Activated CD4-positive, alpha-beta memory T cell treated with anti-CD3 and anti-CD28 coated beads for 36 hours (primary cell): ENCODE data around the gene RASGEF1C. TPM values are rescaled to one million over a fixed set of nuclear protein-coding genes. Genes with fewer than 3 reads are reported as not detected.

Experiments used
- CTCF ChIA-PET: fragments of 350-600 bp; sonication (Branson Sonifier 250); formaldehyde crosslinking; loops from one replicate; lab custom pipeline; 2021; ENCODE audit warnings: antibody characterized with exemption, inconsistent platforms; lab: Charles Lee
- POLR2A ChIA-PET: fragments of 350-600 bp; sonication (Branson Sonifier 250); formaldehyde crosslinking; loops from one replicate; lab custom pipeline; 2021; ENCODE audit warnings: antibody characterized with exemption; lab: Charles Lee
- DNase-seq: peaks from one replicate; pipeline ENCODE4 v3.0.0-alpha.2; 2020
- H3K27ac Mint-ChIP-seq: one replicate; pipeline ENCODE4 v1.8.0; 2021; ENCODE audit warnings: mixed read lengths
- H3K27me3 Mint-ChIP-seq: one replicate; pipeline ENCODE4 v1.8.0; 2021; ENCODE audit warnings: mixed read lengths
- H3K36me3 Mint-ChIP-seq: one replicate; pipeline ENCODE4 v1.8.0; 2021; ENCODE audit warnings: mixed read lengths
- H3K4me1 Mint-ChIP-seq: one replicate; pipeline ENCODE4 v1.8.0; 2021; ENCODE audit warnings: low read depth, mixed read lengths
- H3K4me3 Mint-ChIP-seq: one replicate; pipeline ENCODE4 v1.8.0; 2021; ENCODE audit warnings: mild to moderate bottlenecking, mixed read lengths
- H3K9me3 Mint-ChIP-seq: one replicate; pipeline ENCODE4 v1.8.0; 2021; ENCODE audit warnings: mixed read lengths
- intact Hi-C: fragments of 100-400 bp; cut with micrococcal nuclease; formaldehyde crosslinking; loops from one replicate; pipeline ENCODE4 v1.15.1; 2023
- total RNA-seq, 2 experiments: library from RNA; stranded (reverse); gene quantifications; one replicate each; pipeline ENCODE4 v1.2.3, GENCODE V29; 2021

RASGEF1C gene
- total RNA-seq, 2 experiments from 2014 or later, result not detected

DNA sequence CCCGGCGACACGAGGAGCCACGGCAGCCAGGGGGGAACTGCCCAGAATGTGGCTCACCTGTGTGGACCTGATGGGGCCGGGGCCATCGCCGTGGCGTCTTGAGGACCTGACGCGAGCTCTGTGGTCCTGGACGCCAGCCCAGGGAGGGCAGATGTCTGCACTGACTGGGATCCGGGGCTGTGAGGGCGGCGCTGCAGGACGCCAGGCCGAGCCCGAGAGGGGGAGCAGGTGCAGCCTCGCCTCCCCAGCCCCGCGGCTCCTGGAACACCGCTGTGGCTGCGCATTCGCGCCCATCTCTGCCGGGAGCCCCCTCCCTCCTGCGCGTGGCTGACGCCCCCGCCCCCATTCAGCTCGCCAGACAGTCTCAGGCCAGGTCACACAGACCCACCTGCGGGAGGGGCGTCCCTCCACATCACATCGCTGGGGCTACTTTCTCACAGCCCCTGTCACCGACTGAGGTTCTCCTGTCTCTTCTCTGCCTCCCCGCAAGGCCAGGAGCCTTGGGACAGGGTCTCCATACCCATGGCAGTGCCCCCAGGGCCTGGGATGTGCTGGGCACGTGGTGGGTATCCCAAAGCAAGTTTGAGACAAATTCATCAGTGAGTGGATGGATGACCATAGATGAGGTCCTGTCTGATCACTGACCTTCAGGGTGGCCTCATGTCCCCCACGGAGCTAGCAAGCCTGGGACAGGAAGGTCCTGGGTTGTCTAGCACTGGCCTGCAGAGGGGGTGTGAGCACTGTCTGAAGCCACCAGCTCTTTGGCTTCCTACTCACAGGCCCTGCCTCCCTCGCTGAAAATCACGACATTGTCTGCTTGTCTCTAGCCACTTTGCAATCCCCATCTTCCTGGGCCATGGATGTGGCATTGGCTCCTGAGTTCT is 47.3 kb downstream of the RASGEF1C start:
- POLR2A ChIA-PET, result interaction anchor here (0.5 kb wide), 1 partner anchor 25 kb away, joined by 3 read pairs; no protein-coding TSS in a partner anchor
- Mint-ChIP-seq H3K9me3 (peaks cover 3% of the 10 kb centered on the region), H3K27me3 (peaks cover 11% of the 10 kb centered on the region), H3K27ac (no peak overlapping the region), H3K4me3 (no peak overlapping the region), H3K4me1 (no peaks in the 10 kb centered on the region), H3K36me3 (no peaks in the 10 kb centered on the region)
- intact Hi-C loops, result no loop called here
- CTCF ChIA-PET, result no interaction called here
- no peak for DNase-seq

DNA sequence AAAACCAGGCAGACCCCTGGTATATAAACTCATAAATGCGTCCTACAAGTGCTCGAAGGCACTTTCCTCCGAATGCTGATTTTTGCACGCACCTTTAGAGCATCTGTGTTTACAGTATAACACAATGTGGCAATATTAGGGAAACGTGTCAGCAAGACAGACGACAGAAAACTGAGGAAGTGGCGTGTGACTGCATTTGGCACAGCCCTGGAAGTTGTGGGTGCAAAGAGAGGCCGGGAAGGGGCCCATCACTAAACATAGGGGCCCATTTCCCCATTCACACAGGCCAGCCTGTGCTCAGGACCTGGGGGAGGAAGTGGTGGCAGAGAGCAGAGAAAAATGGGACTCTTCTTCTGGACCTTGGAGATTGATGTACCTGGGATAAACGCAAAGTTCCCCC is 48.2 kb downstream of the RASGEF1C start:
- H3K4me3 Mint-ChIP-seq, result no peak overlapping the region
- CTCF ChIA-PET, result no interaction called here
- intact Hi-C loops, result no loop called here

DNA sequence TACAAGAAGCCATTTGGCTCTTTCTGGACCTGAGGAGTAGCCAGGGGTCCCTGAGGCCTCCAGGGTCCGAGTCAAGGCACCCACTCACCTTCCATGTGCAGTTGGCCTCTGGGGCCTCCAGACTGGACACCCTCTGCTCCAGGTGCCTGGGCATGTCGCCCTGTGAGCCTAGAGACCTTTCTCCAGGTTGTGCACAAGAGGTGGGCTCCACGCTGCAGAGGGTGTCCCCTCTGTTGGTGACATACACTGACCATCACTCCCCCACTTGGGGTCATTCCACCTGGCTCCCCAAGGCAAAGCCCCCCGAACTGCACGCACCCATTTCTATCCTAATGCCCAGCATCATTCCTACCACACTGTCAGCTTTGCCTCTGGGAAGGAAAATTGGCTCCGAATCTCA is 48.8 kb downstream of the RASGEF1C start:
- intact Hi-C loops, result no loop called here
- Mint-ChIP-seq H3K27ac (no peak overlapping the region), H3K4me3 (no peak overlapping the region), H3K36me3 (no peaks in the 10 kb centered on the region), H3K9me3 (peaks cover 3% of the 10 kb centered on the region), H3K4me1 (no peaks in the 10 kb centered on the region), H3K27me3 (peaks cover 11% of the 10 kb centered on the region)
- POLR2A ChIA-PET, result no interaction called here
- DNase-seq, result no peak
- CTCF ChIA-PET, result no interaction called here

More for the DNA sequence above, 48.2 kb downstream of the RASGEF1C start:
- DNase-seq, result no peak
- POLR2A ChIA-PET, result no interaction called here
- no peak overlapping the region for H3K27ac Mint-ChIP-seq
- peaks cover 3% of the 10 kb centered on the region for H3K9me3 Mint-ChIP-seq
- peaks cover 11% of the 10 kb centered on the region for H3K27me3 Mint-ChIP-seq
- no peaks in the 10 kb centered on the region for H3K36me3 Mint-ChIP-seq
- no peaks in the 10 kb centered on the region for H3K4me1 Mint-ChIP-seq

DNA sequence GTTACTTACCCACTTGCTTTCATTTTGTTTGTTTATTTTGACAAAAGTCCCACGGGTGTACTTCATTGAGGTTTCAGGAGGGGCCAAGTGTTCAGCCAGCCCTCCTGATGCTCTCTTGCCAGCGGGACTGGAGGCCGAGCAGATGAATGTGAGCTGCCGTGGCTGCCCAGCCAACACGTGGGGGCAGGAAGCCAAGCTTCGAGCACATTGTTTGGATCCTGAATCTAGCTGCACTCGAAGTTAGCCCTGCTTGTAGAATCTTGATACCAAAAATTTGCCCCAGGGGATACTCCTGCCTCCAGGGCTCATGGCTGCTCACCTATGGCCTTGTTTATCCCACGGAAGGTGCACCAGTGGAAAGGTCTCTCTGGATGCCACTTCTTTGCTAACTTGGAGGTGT is 49.3 kb downstream of the RASGEF1C start:
- intact Hi-C loops, result no loop called here
- H3K9me3 Mint-ChIP-seq, result peaks cover 2% of the 10 kb centered on the region
- no peak for DNase-seq
- H3K36me3 Mint-ChIP-seq, result no peaks in the 10 kb centered on the region
- no peak overlapping the region for H3K4me3 Mint-ChIP-seq
- H3K27ac Mint-ChIP-seq, result no peak overlapping the region
- no peaks in the 10 kb centered on the region for H3K4me1 Mint-ChIP-seq
- ChIA-PET POLR2A (no interaction called here), CTCF (no interaction called here)
- peaks cover 10% of the 10 kb centered on the region for H3K27me3 Mint-ChIP-seq

DNA sequence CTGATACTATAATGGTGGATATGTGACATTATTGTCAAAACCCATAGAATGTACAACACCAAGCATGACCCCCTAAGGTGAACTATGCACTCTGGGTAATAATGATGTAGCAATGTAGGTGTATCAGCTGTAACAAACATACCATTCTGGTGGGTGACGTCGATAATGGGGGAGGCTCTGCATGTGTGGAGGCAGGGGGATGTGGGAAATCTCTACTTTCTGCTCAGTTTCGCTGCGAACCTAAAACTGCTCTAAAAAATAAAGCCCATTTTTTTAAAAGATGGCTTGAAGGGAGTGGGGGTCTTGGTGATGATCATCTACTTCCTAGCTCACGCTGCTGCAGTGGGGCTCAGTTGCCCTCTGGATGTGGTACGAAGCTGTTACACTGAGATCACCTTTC is 51.1 kb downstream of the RASGEF1C start:
- no peak overlapping the region for H3K27ac Mint-ChIP-seq
- no peaks in the 10 kb centered on the region for H3K9me3 Mint-ChIP-seq
- POLR2A ChIA-PET, result no interaction called here
- CTCF ChIA-PET, result no interaction called here
- DNase-seq, result no peak
- no peaks in the 10 kb centered on the region for H3K4me1 Mint-ChIP-seq
- no peaks in the 10 kb centered on the region for H3K36me3 Mint-ChIP-seq
- peaks cover 10% of the 10 kb centered on the region for H3K27me3 Mint-ChIP-seq
- H3K4me3 Mint-ChIP-seq, result no peak overlapping the region
- intact Hi-C loops, result no loop called here

DNA sequence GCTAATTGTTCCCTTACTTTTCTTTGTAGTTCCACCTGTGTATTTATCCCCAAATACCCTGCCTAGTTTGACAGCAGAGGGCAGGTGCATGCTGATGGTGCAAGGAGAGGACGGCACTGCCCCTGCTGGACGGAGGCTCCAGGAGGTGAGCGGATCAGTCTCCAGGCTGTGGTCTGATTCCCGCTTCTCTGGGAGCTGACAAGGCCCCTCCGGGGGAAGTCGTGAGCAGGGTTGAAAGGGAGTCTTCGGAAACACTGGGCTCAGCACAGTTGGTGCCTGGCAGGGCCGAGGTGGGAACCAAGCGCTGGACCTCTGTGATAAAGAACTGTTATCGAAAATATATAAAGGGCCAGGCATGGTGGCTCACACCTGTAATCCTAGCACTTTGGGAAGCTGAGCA is 52.9 kb downstream of the RASGEF1C start:
- Mint-ChIP-seq H3K4me1 (no peaks in the 10 kb centered on the region), H3K36me3 (no peaks in the 10 kb centered on the region), H3K27me3 (peaks cover 10% of the 10 kb centered on the region), H3K9me3 (no peaks in the 10 kb centered on the region), H3K27ac (no peak overlapping the region), H3K4me3 (no peak overlapping the region)
- ChIA-PET POLR2A (no interaction called here), CTCF (no interaction called here)
- intact Hi-C loops, result no loop called here
- DNase-seq, result no peak

DNA sequence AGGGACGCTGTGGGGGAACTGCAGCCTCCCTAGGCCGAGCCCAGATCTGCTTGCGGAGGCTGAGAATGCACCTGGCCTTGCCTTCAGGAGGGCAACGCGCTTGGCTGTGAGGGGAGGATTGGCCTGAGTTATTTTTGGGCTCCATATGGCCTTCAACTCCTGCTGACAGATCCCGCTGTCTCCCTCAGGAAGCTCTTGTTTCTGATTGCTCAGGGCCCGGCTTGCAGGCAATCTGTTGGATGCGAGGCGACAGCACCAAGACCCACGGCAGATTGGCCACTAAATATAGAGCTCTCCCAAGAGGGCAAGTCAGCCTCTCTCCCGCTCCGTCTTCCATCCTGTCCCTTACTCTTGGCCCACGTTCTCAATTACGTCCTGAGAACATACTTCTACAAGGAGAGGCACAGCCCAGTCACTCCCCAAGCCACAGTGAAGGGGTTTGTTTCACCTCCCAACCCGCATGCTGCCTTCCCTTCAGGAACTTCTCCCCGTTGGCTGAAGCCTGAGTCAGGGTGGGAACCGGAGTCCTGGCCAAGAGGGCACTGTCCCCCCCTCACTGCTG is 53.6 kb downstream of the RASGEF1C start:
- DNase-seq, result no peak
- intact Hi-C loops, result no loop called here
- H3K9me3 Mint-ChIP-seq, result peaks cover under 1% of the 10 kb centered on the region
- peaks cover 7% of the 10 kb centered on the region for H3K27me3 Mint-ChIP-seq
- CTCF ChIA-PET, result no interaction called here
- no peaks in the 10 kb centered on the region for H3K4me1 Mint-ChIP-seq
- no peak overlapping the region for H3K27ac Mint-ChIP-seq
- POLR2A ChIA-PET, result no interaction called here
- no peaks in the 10 kb centered on the region for H3K36me3 Mint-ChIP-seq
- H3K4me3 Mint-ChIP-seq, result no peak overlapping the region

DNA sequence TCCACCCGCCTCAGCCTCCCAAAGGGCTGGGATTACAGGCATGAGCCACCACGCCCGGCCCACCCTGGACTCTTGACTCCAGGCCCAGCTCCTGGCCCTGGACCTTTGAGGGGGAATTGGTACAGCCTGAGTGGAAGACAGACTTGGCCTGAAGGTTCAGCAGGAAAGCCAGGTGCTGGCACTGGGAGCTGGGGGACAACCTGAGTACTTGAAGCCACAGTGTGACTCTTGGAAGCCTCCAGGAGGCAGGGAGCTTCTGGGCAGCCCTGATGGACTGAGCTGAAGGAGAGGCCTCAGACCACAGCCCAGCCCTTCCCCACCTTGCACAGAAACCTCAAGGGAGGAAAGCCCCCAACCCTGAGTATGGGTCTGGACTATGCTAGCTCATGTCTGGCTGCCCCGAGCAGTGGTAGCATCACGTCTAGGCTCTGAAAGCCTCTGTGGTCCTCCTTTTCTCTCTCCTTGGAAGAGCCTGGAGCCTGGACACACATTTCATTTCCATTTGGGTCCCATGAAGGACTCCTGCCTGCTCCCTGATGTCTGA is 54.1 kb downstream of the RASGEF1C start:
- CTCF ChIA-PET, result no interaction called here
- intact Hi-C loops, result no loop called here
- H3K9me3 Mint-ChIP-seq, result peaks cover 6% of the 10 kb centered on the region
- peaks cover 1% of the 10 kb centered on the region for H3K36me3 Mint-ChIP-seq
- H3K27me3 Mint-ChIP-seq, result peaks cover 10% of the 10 kb centered on the region
- no peak overlapping the region for H3K4me3 Mint-ChIP-seq
- POLR2A ChIA-PET, result no interaction called here
- no peak for DNase-seq
- H3K4me1 Mint-ChIP-seq, result no peaks in the 10 kb centered on the region
- H3K27ac Mint-ChIP-seq, result no peak overlapping the region

DNA sequence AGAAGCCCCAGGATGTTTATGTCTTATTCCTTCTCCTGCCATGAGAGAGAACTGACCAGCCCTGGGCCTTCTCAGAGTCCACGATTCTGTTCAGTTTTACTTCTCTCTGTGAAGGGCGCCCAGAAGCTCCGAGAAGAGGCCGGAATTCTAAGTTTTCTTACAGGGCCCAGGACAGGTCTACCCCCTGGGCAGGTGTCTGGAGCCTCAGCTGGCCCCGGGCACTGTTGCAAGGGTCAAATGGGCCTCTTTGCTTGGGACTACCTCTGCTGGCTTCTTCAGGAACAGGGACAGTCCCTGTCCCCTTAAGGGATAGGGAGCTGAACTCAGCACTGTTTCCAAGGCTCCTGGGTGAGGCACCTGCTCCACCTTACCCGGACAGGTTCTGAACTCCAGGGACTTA is 55.0 kb downstream of the RASGEF1C start:
- CTCF ChIA-PET, result no interaction called here
- POLR2A ChIA-PET, result no interaction called here
- Mint-ChIP-seq H3K4me1 (no peaks in the 10 kb centered on the region), H3K27me3 (peaks cover 14% of the 10 kb centered on the region), H3K9me3 (peaks cover 10% of the 10 kb centered on the region), H3K27ac (no peak overlapping the region), H3K36me3 (peaks cover 2% of the 10 kb centered on the region), H3K4me3 (no peak overlapping the region)
- intact Hi-C loops, result no loop called here
- DNase-seq, result no peak

DNA sequence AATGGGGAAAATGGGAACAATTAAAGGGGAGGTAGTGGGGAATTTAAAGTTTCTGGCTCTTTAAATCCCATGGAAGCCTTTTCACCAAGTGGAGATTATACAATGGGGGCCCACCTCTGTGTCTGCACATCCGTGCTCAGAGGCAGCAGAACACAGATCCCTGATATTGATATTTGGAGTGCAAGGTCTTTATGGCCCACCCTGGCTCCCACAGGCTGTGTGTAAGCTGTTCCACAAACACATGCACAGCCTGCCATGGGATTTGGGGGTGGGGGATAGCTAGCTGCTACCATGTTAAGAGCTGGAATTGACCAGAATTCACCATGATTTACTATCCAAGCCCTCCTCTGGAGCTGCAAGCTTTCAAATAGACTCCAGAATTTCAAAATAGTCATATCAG is 55.9 kb downstream of the RASGEF1C start:
- peaks cover 14% of the 10 kb centered on the region for H3K27me3 Mint-ChIP-seq
- H3K4me3 Mint-ChIP-seq, result no peak overlapping the region
- peaks cover 10% of the 10 kb centered on the region for H3K9me3 Mint-ChIP-seq
- ChIA-PET POLR2A (no interaction called here), CTCF (no interaction called here)
- intact Hi-C loops, result no loop called here
- H3K36me3 Mint-ChIP-seq, result peaks cover 2% of the 10 kb centered on the region
- H3K27ac Mint-ChIP-seq, result no peak overlapping the region
- H3K4me1 Mint-ChIP-seq, result no peaks in the 10 kb centered on the region
- DNase-seq, result no peak

DNA sequence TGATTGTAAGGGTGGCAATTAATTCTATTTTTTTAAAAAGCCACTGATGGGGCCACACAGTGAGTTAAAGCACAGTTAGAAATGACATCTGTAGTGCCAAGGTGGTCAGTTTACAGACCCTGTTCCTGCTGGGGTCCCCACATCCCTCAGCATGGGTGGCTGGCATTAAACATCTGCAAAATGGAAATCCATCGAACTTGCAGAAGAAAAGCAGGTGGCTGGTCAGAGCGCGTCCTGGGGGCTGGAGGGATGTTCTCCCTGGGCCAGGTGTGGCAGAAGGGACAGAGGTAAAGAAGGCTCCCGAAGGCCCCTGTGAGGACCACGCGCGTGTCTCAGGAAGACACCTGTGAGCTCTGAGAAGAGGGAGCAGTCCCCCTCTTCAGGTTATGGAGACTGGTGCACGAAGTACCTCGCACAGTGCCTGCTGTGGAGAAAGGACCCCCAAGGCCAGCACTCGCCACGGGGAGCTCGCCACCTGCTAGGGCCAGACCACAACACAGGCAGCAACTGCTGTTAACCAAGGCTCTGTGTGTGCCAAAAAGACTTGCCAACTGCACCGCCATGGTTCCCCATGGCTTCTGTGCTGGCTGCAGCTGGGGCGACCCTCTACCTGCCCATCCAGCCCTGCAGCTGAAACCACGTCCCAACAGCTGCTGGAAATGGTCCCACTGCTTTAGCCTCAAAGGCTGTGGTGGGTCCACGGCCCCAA is 65.2 kb downstream of the RASGEF1C start:
- DNase-seq, result no peak
- Mint-ChIP-seq H3K27ac (no peak overlapping the region), H3K9me3 (peaks cover 15% of the 10 kb centered on the region), H3K36me3 (peaks cover 2% of the 10 kb centered on the region), H3K27me3 (peaks cover 13% of the 10 kb centered on the region), H3K4me3 (no peak overlapping the region), H3K4me1 (no peaks in the 10 kb centered on the region)
- POLR2A ChIA-PET, result no interaction called here
- CTCF ChIA-PET, result no interaction called here
- intact Hi-C loops, result no loop called here

DNA sequence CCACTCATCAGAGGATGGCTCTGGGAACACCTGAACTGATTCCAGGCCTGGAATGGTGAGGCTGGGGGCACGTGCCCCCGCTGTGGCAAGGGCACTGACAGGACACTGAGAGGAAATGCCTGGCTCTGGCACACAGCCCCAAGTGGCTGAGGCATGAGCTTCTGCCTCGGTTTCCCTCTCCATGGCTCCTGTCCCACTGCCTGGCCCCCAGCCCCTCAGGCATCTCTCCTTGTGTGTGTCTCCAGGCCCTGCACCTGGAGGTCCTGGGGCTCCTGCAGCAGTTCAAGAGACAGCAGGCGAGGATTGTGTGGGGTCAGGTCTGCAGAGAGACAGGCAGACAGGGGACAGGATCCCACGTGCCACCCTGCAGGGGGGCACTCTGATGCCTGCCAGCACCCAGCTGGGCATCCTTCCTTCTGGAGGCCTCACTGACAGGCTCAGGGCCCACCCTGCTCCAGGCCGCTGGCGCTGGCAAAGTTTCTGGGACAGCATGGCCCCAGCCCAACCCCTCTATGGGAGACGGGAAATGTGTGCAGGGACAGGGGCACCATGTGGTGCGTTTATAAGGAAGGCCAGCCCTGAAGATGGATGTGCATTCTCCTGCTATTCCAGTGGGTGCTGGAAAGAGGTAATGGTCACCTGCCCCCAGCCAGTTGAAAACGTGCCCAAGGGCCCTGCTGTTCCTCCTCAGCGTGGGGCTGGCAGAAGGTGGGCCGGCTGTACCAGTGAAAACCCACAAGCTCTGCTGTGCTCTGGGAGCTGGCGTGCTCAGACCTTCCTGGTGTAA is 66.0 kb downstream of the RASGEF1C start:
- ChIA-PET POLR2A (no interaction called here), CTCF (no interaction called here)
- intact Hi-C loops, result no loop called here
- Mint-ChIP-seq H3K9me3 (peaks cover 15% of the 10 kb centered on the region), H3K27ac (no peak overlapping the region), H3K4me3 (no peak overlapping the region), H3K36me3 (peaks cover 2% of the 10 kb centered on the region), H3K27me3 (peaks cover 13% of the 10 kb centered on the region), H3K4me1 (no peaks in the 10 kb centered on the region)
- DNase-seq, result no peak
